ENCODE measurements around the gene C6orf132.
"Not testable (repeated sequence)": the region's sequence is repeated elsewhere in the genome, so short reads cannot be mapped to it uniquely, and the experiment has no call there.

DNA sequence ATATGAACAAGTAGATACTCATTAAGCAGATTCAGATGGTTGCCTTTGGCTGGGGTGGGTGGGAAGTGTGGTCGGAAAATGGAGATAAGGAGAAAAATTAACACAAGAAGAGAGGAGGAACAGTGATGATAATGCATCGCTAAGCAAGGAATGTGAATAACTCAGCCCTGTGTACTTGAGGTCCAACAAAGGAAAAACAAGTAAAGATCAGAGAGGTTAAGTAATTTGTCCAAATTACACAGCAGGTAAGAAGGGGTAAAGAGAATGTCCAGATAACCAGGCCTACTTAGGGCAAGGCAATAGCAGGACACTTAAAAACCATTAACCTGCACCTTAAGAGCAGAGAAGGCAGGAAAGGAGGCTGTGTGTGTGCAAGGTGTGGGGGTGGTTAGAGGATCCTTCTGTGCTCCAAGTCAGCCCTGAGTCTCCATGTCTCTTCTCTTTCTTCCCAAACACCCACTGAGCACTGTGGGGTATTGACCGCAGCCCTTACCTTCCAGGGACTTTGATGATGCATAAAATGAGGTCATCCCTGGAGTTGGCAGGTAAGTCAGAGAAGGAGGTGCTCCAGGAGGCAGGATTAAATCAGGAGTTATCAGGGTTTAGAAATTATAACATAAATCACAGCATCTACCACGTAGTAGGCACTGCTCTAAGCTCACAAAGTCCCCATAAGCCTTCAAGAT is 10.3 kb upstream of the C6orf132 start:
- TF ChIP-seq, protein P1, sequence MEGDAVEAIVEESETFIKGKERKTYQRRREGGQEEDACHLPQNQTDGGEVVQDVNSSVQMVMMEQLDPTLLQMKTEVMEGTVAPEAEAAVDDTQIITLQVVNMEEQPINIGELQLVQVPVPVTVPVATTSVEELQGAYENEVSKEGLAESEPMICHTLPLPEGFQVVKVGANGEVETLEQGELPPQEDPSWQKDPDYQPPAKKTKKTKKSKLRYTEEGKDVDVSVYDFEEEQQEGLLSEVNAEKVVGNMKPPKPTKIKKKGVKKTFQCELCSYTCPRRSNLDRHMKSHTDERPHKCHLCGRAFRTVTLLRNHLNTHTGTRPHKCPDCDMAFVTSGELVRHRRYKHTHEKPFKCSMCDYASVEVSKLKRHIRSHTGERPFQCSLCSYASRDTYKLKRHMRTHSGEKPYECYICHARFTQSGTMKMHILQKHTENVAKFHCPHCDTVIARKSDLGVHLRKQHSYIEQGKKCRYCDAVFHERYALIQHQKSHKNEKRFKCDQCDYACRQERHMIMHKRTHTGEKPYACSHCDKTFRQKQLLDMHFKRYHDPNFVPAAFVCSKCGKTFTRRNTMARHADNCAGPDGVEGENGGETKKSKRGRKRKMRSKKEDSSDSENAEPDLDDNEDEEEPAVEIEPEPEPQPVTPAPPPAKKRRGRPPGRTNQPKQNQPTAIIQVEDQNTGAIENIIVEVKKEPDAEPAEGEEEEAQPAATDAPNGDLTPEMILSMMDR (IDR thresholded peaks at IDR 0.05; ENCODE audit: low read length) = not testable (repeated sequence)
- TF ChIP-seq EZH2 (IDR thresholded peaks at IDR 0.05; ENCODE audit: borderline replicate concordance, low read length) = not testable (repeated sequence)

Data from OCI-LY1 (cell line).